Body of pancreas (tissue), 4 donors: ENCODE data around the gene GATA2. TPM values are rescaled to one million over a fixed set of nuclear protein-coding genes. Genes with fewer than 3 reads are reported as not detected.

Source experiments
- ATAC-seq: fragments of 150-250 bp; one replicate; pipeline ENCODE4 v1.9.1; 2016
- DNase-seq, 4 donors: peaks; one replicate each; pipeline ENCODE4 v3.0.0-alpha.2; 2019
- H3K27ac ChIP-seq, 4 donors: fragments of 200-600 bp; sonication (generic); 1 replicate in 3 of 4; 2 replicates in 1 of 4; pipeline versions ENCODE4 v1.5.1 to v1.6.1; 2016 to 2019; ENCODE audit warnings: mild to moderate bottlenecking in 1 of 4, mixed read lengths in 1 of 4, moderate library complexity in 1 of 4
- H3K27me3 ChIP-seq, 2 donors: fragments of 200-600 bp; sonication (generic); one replicate each; pipeline ENCODE4 v1.6.0; 2016; ENCODE audit warnings: mild to moderate bottlenecking in 1 of 2
- H3K36me3 ChIP-seq, 2 donors: fragments of 200-600 bp; sonication (generic); replicated peaks in 1 of 2; 2 replicates each; pipeline ENCODE4 v1.5.1; 2016; ENCODE audit warnings: low read depth in 2 of 2; ENCODE audit not compliant: insufficient read depth in 1 of 2
- H3K4me1 ChIP-seq: fragments of 200-600 bp; sonication (generic); one replicate; pipeline ENCODE4 v1.6.0; 2016
- H3K4me3 ChIP-seq, 2 donors: fragments of 200-600 bp; sonication (generic); 1 replicate in 1 of 2; 2 replicates in 1 of 2; pipeline ENCODE4 v1.5.1; 2016 to 2019
- H3K9me3 ChIP-seq, 3 donors: fragments of 200-600 bp; sonication (generic); 1 replicate in 2 of 3; 2 replicates in 1 of 3; pipeline ENCODE4 v1.5.1; 2016
- CTCF ChIP-seq, 7 experiments: fragments of 450-650 bp in 4 of 7; fragments of 200-600 bp in 3 of 7; sonication (generic) in 3 of 7; IDR thresholded peaks; one replicate each; pipeline ENCODE4 v1.5.1; 2016 to 2019; ENCODE audit warnings: antibody characterized with exemption in 7 of 7
- POLR2A ChIP-seq, 3 donors: fragments of 450-650 bp; IDR thresholded peaks; one replicate each; pipeline ENCODE4 v1.6.1; 2016; ENCODE audit warnings: antibody characterized with exemption in 3 of 3, mild to moderate bottlenecking in 2 of 3
- WGBS, 2 donors: methylation state at CpG; one replicate each; pipeline ENCODE4 v1.1.5; 2017; 5-methylcytosine and 5-hydroxymethylcytosine counted together
- intact Hi-C: fragments of 100-400 bp; cut with DNase I; formaldehyde crosslinking; loops from one replicate; pipeline ENCODE4 v1.15.1; 2023
- total RNA-seq, 2 donors: library from RNA; depleted of rRNA; stranded (reverse); fragments of >200 nt; gene quantifications; one replicate each; pipeline ENCODE4 v1.1.0, GENCODE V29; 2016

GATA2 gene
- total RNA-seq, 2 donors from 2014 or later, result 11.7 to 12.9 TPM

GRCh38 chr3:128518587-128519490 is 25.8 kb upstream of the GATA2 start:
- TF ChIP-seq CTCF (IDR thresholded peaks at IDR 0.05), result no peak
- no peak for TF ChIP-seq POLR2A (IDR thresholded peaks at IDR 0.05)
- 81 to 87% methylated on average over 10 to 12 of the region's 12 CpGs for WGBS, 2 donors
- Histone ChIP-seq H3K9me3 (peaks cover 0 to 6% (median 0%) of the 10 kb centered on the region in 3 donors), H3K27me3 (no peaks in the 10 kb centered on the region), H3K27ac (no peak overlapping the region), H3K36me3 (no peaks in the 10 kb centered on the region), H3K4me1 (no peaks in the 10 kb centered on the region), H3K4me3 (no peak overlapping the region)
- DNase-seq, result no peak
- intact Hi-C loops, result no loop called here
- ATAC-seq, result no peak

GRCh38 chr3:128517648-128518047 is 24.6 kb upstream of the GATA2 start:
- no peak for ATAC-seq
- H3K9me3 ChIP-seq, result peaks cover 0 to 6% (median 0%) of the 10 kb centered on the region in 3 donors
- H3K4me3 ChIP-seq, result no peak overlapping the region
- 70 to 90% methylated on average over 2 to 4 of the region's 4 CpGs for WGBS, 2 donors
- no peaks in the 10 kb centered on the region for H3K4me1 ChIP-seq
- no peak for DNase-seq
- no peaks in the 10 kb centered on the region for H3K27me3 ChIP-seq
- intact Hi-C loops, result no loop called here
- no peak overlapping the region for H3K27ac ChIP-seq
- no peaks in the 10 kb centered on the region for H3K36me3 ChIP-seq
- TF ChIP-seq CTCF (IDR thresholded peaks at IDR 0.05) (no peak), POLR2A (IDR thresholded peaks at IDR 0.05) (no peak)

- DNase-seq (no peak), ATAC-seq (no peak)
- Histone ChIP-seq H3K36me3 (no peaks in the 10 kb centered on the region), H3K27ac (no peak overlapping the region), H3K27me3 (no peaks in the 10 kb centered on the region), H3K9me3 (peaks cover 0 to 6% (median 0%) of the 10 kb centered on the region in 3 donors), H3K4me1 (no peaks in the 10 kb centered on the region), H3K4me3 (no peak overlapping the region)
- TF ChIP-seq POLR2A (IDR thresholded peaks at IDR 0.05), result no peak
- TF ChIP-seq CTCF (IDR thresholded peaks at IDR 0.05), result no peak
- intact Hi-C loops, result no loop called here
- WGBS, 2 donors, result 93 to 96% methylated on average over 1 of the region's 1 CpG
Observed at GRCh38 chr3:128515967-128516366, 23.0 kb upstream of the GATA2 start.

DNA sequence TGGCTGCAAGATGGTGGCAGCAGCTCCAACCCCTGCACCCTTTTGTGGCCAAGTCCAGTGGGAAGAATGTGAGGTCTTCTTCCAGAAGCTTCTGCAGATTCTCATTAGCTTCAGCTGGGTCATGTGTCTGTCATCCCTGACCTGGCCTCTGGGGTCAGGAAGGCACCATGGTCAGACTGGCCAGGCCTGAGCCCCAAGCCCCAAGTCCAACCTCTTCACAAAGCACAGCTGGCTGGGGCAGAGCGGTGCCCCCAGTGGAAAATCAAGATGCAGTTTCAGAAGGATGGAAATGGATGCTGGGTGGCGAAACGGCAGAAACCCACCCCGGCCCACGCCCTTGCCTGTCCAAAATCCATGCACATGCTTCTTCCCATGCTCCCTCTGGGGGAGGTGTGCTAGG is 15.9 kb upstream of the GATA2 start:
- TF ChIP-seq POLR2A (IDR thresholded peaks at IDR 0.05), result no peak
- no peak for TF ChIP-seq CTCF (IDR thresholded peaks at IDR 0.05)
- Histone ChIP-seq H3K27ac (no peak overlapping the region), H3K27me3 (no peaks in the 10 kb centered on the region), H3K4me1 (no peaks in the 10 kb centered on the region), H3K9me3 (no peaks in the 10 kb centered on the region), H3K36me3 (no peaks in the 10 kb centered on the region), H3K4me3 (no peak overlapping the region)
- intact Hi-C loops, result loop anchor here (10.0 kb wide), 1 partner anchor 434 kb away; no protein-coding TSS in a partner anchor
- DNase-seq, result no peak
- ATAC-seq, result no peak
- 87% methylated on average over 5 of the region's 5 CpGs for WGBS, 2 donors
